ENCODE data around the gene MYO7A.

MYO7A gene

DNA sequence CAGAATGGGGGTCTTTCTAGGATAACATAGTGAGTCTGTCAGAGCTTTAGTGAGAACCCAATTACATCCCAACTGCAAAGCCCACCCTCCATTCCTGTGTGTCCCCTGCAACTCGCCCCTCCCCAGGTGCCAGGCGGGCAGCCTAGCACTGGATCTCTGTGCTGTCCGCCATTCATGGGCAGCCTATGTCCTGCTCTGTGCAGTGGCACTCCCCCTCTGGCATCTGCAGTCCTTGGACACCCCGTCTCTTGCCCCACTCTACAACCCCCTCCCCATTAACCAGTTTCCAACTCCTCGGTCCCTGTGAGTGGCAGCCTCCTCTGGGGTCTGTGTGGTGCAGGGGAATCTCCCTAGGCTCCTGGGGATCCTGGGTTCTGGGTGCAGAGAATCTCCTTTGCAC is 37.0 kb downstream of the MYO7A start:
- DNase-seq (ENCODE audit: low read depth in 3 of 3): no peak

DNA sequence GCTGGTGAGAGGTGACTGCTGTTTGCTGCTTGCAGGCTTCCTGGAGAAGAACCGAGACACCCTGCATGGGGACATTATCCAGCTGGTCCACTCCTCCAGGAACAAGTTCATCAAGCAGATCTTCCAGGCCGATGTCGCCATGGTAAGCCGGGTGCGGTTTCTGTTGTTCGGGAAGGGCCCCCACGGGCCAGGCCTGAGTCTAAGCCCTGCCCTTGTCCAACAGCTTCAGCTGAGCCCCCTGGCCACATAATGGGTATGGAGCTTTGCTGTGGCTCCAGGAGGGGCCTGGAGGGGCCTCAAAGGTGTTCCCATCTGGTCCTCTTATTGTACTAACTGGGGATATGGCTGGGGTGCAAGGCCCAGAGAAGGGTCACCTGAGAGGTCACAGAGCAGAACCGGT is 38.0 kb downstream of the MYO7A start:
- no peak for DNase-seq (ENCODE audit: low read depth in 3 of 3)

DNA sequence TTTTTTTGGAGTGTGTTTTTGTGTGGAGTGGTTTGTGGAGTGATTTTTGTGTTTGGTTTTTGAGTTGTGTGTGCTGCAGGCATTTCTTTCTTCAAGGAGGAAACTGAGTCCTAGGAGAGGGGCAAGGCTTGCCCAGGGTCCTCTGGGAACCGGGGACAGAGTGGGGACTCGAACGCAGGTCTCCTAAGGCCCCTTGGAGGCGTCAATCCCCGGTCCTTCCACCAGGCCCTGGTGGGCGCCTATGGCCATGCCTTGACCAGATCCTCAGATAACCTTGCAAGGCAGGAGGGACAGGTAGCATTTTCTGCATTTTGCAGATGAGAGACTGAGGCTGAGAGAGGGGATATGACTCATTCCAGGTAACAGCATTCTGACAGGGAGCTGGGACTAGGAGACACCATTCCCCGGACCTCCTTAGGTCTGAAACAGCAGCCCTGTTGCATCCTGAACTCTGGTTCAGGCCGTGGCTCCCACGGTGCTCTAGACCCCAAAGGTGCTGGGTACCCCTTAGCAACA is 39.1 kb downstream of the MYO7A start:
- DNase-seq (ENCODE audit: low read depth in 3 of 3): no peak

DNA sequence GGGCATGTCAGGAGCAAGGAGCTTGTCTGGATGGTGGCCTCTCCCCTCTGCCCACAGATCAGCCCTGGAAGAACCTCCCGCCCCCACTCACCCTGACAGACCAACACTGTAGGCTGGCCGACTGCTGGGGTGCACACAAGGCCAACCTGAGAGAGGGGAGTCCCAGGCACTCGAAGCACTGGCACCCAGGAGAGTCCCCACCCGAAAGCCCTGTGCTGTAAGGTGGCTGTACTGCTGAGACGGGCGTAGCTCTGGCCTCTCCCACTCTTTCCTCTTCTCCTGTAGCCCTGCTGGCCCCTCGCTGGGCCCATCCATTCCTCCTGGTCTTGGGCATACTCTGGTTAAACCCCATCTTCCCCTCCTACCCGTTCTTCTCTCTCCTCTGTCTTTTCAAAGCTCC is 39.7 kb downstream of the MYO7A start:
- no peak for DNase-seq (ENCODE audit: low read depth in 3 of 3)

DNA sequence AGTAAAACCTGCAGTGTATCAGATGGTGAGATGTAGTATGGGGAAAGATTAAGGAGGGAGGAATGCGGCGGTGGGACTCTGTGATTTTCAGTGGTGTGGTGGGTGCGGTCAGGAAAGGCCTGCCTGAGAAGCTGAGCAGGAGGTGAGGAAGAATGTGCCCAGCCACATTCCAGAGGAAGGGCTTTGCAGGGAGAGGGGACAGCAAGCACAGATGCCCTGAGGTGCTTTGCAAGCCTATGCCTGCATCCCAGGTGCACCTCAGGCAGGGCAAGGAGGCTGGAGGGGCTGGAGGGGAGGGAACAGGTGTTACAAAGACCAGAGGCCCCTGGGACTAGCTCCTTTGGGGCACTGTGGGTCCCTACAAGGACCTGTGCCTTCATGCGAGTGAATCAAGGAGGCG is 42.1 kb downstream of the MYO7A start:
- DNase-seq (ENCODE audit: low read depth in 3 of 3): no peak

DNA sequence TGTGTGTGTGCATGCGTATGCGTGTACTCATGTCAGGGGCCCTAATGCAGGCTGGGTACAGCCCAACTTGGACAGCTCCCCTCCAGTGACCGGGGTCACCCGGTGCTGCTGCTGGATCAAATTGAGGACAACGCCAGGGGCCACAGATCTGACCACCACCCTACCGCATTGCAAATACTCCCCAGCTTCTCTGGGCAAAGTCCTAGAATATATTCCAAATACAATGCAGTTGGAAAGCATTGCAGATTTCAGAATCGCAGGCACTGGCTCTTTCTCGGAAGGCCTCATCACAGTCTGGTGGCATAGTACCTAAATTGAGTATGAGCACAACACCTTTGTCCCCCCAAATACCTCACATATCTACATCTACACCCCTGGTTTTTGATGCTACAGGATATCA is 43.2 kb downstream of the MYO7A start:
- no peak for DNase-seq (ENCODE audit: low read depth in 3 of 3)

DNA sequence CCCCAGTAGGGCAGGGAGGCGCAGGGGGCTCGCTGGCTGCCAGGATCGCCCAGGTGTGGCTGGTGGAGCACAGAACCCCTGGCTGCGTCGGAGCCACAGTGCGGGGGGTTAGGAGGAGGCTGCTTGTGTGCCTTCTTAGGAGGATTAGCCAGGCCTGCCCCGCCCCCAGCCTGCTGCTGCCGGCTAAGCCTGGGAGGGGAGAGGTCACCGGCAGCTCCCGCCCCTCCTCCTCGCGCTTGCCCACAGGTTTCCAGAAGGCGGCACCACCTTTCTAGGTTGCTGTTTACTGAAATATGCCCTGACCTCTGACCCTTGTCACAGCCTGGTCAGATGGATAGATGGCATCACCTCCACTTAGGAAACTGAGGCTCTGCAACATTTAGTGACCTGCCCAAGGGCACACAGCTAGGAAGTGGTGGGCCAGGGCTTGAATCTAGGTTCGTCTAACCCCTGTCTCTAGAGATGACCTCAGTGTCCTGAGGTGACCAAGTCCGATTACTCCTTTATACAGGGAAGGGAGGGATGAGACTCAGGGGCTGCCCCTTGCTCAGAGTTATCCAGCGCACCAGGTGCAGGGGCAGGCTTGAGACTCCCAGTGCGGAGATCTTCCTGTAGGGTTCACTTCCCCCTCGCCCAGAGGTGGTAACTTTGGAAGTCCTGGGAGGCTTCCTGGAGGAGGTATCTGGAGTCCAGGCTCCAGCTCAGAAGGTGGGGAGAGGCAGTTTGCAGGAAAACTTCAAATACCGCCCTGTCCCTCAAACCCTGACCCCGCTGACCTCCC is 44.0 kb downstream of the MYO7A start:
- no peak for DNase-seq (ENCODE audit: low read depth in 3 of 3)

DNA sequence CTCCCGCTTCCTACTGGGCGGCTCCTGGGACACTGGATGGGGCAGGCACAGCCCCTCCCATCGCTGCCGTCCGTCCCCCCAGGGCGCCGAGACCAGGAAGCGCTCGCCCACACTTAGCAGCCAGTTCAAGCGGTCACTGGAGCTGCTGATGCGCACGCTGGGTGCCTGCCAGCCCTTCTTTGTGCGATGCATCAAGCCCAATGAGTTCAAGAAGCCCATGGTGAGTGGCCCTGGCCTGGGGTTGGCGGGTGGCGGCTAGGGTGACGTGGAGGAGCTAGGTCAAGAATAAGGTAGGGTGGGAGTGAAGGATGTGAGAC is 44.6 kb downstream of the MYO7A start:
- DNase-seq (ENCODE audit: low read depth in 3 of 3): no peak

DNA sequence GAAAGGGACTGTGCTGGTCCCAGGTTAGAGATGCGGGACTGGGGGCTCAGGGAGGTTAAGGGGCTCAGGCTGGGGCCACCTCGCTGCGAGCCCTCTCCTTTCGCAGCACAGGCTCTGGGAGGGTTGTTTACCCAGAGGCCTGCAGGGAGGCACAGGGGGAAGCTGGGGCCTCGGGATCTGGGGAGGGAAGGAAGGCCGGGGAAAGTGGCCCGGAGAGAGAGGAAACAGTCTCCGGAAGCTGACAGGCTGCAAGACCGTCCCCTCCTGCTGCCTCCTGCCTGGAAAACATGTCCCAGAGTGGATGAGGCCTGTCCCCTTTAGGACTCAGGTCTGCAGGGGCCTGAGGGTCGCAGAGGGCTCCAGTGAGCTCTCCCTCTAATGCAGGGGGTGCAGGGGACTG is 45.4 kb downstream of the MYO7A start:
- no peak for DNase-seq (ENCODE audit: low read depth in 3 of 3)

DNA sequence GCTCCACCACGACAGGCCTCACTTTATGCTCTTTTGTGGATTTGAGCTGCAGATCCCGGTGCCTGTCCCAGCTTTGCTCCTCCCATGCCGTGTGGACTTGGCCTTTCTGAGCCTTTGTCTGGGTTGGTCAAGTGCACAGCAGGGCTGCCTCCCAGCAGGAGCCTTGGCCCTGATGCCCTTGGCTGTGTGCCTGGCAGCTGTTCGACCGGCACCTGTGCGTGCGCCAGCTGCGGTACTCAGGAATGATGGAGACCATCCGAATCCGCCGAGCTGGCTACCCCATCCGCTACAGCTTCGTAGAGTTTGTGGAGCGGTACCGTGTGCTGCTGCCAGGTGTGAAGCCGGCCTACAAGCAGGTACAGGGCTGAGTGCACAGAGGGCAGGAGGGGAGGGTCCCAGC is 46.5 kb downstream of the MYO7A start:
- DNase-seq (ENCODE audit: low read depth in 3 of 3): no peak

DNA sequence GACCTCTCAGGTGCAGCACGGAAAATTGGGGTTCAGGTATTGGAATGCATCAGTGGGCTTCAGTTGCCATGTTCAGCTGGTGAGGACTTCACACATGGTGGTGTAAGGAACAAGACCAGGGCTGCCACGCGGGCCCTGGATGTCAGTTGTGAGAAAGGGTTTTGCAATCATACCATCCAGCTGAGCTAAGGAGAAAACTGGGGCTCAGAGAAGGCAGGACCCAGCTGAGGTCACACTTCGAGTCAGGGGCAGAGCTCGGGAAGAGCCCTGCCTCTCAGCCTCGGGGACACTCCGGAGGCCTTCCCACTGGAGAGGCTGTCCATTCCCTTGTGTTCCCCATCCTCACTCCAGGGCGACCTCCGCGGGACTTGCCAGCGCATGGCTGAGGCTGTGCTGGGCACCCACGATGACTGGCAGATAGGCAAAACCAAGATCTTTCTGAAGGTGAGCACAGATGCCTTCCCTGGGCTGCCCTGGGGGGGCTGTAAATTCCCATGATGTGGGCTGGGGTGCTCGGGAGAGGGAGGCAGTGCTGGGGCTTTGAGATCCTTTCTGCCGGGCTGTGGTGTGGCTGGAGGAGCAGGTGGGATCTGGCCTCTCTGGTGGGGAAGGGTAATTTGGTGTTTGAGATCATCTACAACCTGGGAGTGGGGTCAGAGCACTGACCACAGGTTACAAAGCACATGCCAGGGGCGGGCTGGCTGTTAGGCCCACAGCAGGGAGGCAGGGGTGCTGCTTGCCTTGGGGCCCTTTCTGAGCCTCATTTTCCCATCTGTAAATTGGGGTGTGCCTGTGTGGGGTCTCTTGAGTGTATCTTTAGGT is 47.2 kb downstream of the MYO7A start:
- DNase-seq (ENCODE audit: low read depth in 3 of 3): no peak

DNA sequence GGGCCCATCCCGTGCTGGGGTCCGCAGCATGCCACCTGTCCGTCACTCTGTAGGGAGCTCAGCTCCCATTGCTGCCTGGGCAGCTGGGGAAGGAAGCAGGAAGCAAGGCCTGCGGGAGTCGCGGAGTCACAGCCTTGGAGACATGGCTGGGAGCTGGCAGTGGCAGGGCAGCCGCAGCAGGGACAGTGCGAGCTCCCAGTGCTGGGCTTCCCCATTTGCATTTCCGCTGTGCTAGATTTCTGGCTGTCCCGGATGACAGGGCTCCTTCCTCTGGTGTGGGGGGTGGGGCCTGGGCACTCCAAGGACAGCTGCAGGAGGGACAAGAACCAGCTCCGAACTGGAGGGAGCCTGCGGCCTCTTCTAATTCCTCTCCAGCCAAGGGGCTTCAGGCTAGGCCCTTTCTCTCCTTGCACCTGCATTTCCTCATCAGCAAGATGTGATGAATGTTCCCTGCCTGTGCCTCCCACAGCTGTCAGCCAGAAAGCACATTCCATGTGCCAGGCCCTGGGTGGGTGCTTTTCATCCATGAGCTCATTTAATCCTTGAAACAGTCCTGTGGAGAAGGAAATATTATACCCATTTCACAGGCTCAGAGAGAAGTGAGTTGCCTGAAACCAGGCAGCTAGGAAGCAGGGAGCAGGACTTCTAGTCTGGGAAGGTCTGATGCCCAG is 48.0 kb downstream of the MYO7A start:
- DNase-seq (ENCODE audit: low read depth in 3 of 3): no peak

DNA sequence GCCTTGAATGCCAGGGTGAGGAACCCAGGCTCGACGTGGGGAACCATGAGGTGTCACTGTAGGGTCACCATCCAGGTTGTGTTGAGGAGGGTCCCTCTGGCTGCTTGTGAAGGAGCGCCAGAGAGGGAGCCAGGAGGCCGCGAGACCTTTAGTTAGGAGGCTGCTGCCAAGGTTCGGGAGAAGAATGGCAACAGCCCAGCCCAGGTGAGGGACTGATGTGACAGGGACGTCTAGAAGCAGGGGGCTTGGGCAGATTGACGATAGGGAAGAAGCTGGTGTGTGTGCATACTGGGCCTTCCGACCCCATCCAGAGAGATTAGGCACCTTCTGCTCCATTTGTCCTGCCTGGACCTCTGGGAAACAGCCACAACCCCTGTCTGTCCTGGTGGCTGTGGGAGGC is 49.0 kb downstream of the MYO7A start:
- no peak for DNase-seq (ENCODE audit: low read depth in 3 of 3)

DNA sequence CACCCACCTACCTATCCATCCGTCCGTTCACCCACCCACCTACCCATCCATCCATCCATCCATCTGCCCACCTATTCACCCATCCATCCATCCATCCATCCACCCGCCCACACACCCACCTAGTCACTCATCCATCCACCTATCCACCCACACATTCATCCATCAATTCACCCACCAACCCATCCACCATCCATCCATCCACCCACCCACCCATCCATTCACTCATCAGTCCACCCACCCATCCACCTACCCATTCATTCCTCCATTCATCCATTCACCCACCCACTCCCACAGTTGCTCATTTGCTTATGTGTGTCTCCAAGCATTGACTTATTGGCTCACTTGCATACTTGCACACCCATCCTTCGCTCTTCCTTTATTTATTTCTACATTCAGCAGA is 50.1 kb downstream of the MYO7A start:
- DNase-seq (ENCODE audit: low read depth in 3 of 3): no peak

DNA sequence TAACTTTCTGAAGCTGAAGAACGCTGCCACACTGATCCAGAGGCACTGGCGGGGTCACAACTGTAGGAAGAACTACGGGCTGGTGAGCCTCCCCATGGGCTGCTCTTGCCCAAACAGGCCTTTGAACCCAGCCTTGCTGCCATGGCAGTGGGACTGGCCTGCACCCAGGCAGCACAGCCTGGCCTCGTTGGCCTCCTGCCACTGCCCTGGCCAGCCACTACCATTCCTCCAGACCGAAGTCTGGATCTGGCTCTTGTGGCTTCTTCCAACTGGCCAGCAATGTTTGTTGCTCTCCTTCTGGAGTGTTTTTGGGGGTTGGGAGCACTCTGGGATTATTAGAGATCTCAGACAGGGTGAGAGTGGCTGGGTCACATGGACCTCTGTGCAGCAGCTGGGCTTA is 51.0 kb downstream of the MYO7A start:
- no peak for DNase-seq (ENCODE audit: low read depth in 3 of 3)

DNA sequence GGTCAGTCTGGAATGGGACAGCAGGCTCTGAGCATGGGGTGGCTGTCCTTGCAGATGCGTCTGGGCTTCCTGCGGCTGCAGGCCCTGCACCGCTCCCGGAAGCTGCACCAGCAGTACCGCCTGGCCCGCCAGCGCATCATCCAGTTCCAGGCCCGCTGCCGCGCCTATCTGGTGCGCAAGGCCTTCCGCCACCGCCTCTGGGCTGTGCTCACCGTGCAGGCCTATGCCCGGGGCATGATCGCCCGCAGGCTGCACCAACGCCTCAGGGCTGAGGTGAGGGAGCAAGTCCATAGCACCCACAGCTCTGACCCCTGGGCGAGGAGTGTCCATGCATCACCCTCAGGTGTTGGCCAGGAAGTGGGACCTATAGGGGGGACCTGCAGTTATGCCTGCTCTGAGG is 51.6 kb downstream of the MYO7A start:
- no peak for DNase-seq (ENCODE audit: low read depth in 3 of 3)

DNA sequence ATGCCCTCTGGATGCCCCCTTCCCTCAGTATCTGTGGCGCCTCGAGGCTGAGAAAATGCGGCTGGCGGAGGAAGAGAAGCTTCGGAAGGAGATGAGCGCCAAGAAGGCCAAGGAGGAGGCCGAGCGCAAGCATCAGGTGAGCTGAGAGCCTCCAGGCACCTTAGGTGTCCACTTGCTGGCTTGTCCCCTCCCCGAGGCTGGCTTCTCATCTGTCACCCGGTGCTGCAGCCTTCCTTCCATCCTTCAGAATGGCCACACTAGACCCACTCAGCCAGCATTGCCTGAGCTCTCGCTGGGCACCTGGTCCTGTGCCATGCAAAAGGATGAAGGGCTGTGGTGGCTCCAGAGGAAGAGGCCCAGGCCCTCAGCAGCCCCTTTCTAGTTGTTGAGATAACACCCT is 52.3 kb downstream of the MYO7A start:
- DNase-seq (ENCODE audit: low read depth in 3 of 3): no peak

DNA sequence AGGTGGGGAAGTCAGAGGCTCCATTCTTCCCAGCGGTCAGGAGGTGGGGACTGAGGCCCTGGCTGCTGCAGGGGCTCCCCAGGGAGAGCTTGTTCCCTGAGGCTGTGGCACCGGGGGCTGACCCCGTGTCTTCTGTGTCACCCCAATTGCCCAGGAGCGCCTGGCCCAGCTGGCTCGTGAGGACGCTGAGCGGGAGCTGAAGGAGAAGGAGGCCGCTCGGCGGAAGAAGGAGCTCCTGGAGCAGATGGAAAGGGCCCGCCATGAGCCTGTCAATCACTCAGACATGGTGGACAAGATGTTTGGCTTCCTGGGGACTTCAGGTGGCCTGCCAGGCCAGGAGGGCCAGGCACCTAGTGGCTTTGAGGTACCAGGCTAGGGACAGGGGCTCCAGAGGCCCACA is 53.2 kb downstream of the MYO7A start:
- no peak for DNase-seq (ENCODE audit: low read depth in 3 of 3)

DNA sequence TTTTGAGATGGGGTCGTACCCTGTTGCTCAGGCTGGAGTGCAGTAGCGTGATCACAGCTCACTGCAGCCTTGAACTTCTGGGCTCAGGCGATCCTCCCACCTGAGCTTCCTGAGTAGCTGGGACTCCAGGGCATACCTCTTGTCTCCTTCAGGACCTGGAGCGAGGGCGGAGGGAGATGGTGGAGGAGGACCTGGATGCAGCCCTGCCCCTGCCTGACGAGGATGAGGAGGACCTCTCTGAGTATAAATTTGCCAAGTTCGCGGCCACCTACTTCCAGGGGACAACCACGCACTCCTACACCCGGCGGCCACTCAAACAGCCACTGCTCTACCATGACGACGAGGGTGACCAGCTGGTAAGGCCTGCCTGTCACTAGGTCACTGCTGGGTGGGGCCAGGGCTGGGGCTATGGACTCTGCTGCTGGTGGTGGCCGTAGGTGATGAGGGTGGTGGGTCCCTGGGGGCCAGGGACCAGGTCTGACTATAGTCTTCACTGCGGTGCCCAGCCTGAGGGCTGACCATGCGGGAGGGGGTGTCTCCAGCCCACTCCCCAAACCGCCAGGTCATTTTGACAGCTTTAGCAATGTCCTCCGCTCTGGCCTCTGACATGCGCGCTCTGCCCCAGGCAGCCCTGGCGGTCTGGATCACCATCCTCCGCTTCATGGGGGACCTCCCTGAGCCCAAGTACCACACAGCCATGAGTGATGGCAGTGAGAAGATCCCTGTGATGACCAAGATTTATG is 53.9 kb downstream of the MYO7A start:
- no peak for DNase-seq (ENCODE audit: low read depth in 3 of 3)

DNA sequence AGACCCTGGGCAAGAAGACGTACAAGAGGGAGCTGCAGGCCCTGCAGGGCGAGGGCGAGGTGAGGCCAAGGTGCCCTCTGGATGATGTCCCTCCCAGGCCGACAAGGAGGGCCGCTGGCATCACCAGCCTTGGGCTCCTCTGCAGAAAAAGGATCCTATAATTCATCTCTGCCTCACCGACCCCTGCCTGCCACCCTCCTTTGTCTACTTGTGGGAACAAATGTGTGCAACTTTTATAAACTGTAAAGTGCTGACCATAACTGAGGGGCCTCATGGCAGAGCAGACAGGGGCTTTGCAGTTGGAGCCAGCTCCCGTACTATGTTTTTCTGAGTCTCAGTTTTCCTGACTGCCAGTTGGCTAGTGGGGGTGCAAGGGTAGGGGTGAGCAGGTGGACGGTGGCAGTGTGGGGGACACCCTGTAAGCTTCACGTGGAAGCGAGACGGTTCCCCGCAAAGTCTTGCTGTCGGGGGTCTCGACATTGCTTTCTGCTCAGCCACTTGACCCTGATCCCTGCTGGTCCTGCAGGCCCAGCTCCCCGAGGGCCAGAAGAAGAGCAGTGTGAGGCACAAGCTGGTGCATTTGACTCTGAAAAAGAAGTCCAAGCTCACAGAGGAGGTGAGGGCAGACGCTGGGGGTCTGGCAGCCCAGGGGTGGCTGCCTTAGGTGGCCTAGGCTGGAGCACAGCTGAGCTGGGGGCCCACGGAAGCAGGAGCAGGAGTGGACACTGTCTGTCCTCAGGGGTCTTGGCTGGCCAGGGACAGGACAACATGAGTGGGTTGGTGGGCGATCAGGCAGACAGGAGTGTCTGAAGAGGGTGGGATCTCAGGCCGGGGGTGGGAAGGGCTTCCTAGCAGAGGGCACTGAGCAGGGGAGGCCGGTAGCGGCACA is 54.7 kb downstream of the MYO7A start:
- no peak for DNase-seq (ENCODE audit: low read depth in 3 of 3)

DNA sequence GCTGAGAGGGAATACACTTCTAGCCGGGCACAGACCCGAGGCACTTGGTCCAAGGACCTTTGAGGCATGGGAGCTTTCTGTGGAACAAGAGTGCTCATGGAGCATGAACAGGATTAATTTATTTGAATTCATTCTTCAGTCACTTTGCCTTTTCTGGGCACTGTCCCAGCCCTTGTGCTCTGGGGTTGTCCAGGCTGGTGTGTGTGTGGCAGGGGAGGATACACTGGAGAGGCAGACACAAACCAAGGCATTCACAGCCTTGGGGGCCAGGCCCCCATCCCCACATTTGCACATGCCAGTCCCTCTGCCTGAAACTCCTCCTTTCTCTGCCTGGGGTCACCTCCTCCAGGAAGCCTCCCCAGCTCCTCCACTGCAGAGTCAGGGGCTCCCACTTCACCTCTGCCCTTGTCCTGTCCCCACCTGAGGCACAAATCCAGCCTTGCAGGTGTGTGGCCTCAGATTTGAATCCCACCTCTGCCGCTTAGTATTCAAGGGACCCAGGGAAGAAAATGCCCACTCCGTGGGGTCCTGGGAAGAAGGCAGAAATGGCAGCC is 55.5 kb downstream of the MYO7A start:
- DNase-seq (ENCODE audit: low read depth in 3 of 3): no peak
